Fibroblast of lung (primary cell): ENCODE measurements around the gene FGF3. TPM values are rescaled to one million over a fixed set of nuclear protein-coding genes. Genes with fewer than 3 reads are reported as not detected.

Source experiments
- DNase-seq, 2 donors: peaks; one replicate each; pipeline versions ENCODE4 v3.0.0 to v3.0.0-alpha.2; 2010; ENCODE audit warnings: low read depth in 2 of 2
- H2AFZ ChIP-seq: 2 replicates; pipeline ENCODE4 v1.5.1; 2012; ENCODE audit warnings: low read length, control low read depth, inconsistent platforms
- H3K27ac ChIP-seq: 2 replicates; pipeline ENCODE4 v1.5.1; 2011; ENCODE audit warnings: low read length, control low read depth; ENCODE audit not compliant: insufficient read depth
- H3K27me3 ChIP-seq: 2 replicates; pipeline ENCODE4 v1.5.1; 2011; ENCODE audit warnings: mild to moderate bottlenecking, low read length; ENCODE audit not compliant: control insufficient read depth, insufficient read depth
- H3K36me3 ChIP-seq: 2 replicates; pipeline ENCODE4 v1.5.1; 2011; ENCODE audit warnings: low read length; ENCODE audit not compliant: control insufficient read depth, insufficient read depth
- H3K4me1 ChIP-seq: 2 replicates; pipeline ENCODE4 v1.5.1; 2011; ENCODE audit warnings: low read length; ENCODE audit not compliant: control insufficient read depth, insufficient read depth; ENCODE audit errors: extremely low read depth
- H3K4me2 ChIP-seq: 2 replicates; pipeline ENCODE4 v1.5.1; 2011; ENCODE audit warnings: low read length, control low read depth; ENCODE audit not compliant: insufficient read depth; ENCODE audit errors: extremely low read depth
- H3K4me3 ChIP-seq, 4 experiments: fragments of 200-600 bp in 1 of 4; sonication (generic) in 1 of 4; replicated peaks in 1 of 4; 2 replicates each; pipeline ENCODE4 v1.5.1; 2011 to 2016; ENCODE audit warnings: low read length in 4 of 4, low read depth in 3 of 4, mild to moderate bottlenecking in 3 of 4, control low read depth in 2 of 4, inconsistent platforms in 1 of 4, mixed read lengths in 1 of 4; ENCODE audit not compliant: insufficient read depth in 1 of 4; ENCODE audit errors: control extremely low read depth in 1 of 4
- H3K79me2 ChIP-seq: 2 replicates; pipeline ENCODE4 v1.5.1; 2012; ENCODE audit warnings: mild to moderate bottlenecking, low read length, inconsistent platforms; ENCODE audit not compliant: control insufficient read depth, insufficient read depth
- H3K9ac ChIP-seq: 2 replicates; pipeline ENCODE4 v1.5.1; 2011; ENCODE audit warnings: mild to moderate bottlenecking, low read length, control low read depth; ENCODE audit not compliant: insufficient read depth
- H3K9me3 ChIP-seq: 2 replicates; pipeline ENCODE4 v1.5.1; 2012; ENCODE audit warnings: low read depth, low read length; ENCODE audit not compliant: control insufficient read depth, insufficient read depth
- H4K20me1 ChIP-seq: 2 replicates; pipeline ENCODE4 v1.5.1; 2011; ENCODE audit warnings: low read length; ENCODE audit not compliant: control insufficient read depth, insufficient read depth; ENCODE audit errors: extremely low read depth
- EZH2 ChIP-seq: IDR thresholded peaks from 2 replicates; pipeline ENCODE4 v1.5.1; 2012; ENCODE audit warnings: low read length, control low read depth, mild to moderate bottlenecking; ENCODE audit errors: missing control alignments
- polyA plus RNA-seq, 2 donors: library from polyadenylated mRNA; depleted of rRNA in 1 of 2; stranded (reverse) in 1 of 2; unstranded in 1 of 2; fragments of >200 nt; gene quantifications; 2 replicates each; pipeline ENCODE4 v1.2.1, GENCODE V29; 2011 to 2012; ENCODE audit warnings: missing spikeins in 1 of 2
- total RNA-seq: library from RNA; depleted of rRNA; stranded (reverse); fragments of >200 nt; gene quantifications from 2 replicates; pipeline ENCODE4 v1.2.1, GENCODE V29; 2014
- TF ChIP-seq, protein P1 (sequence below), 2 donors: IDR thresholded peaks in 1 of 2; conservative IDR thresholded peaks in 1 of 2; 1 replicate in 1 of 2; 2 replicates in 1 of 2; pipeline ENCODE4 v1.5.1; 2011 to 2012; ENCODE audit warnings: low read length in 2 of 2, control low read depth in 1 of 2, inconsistent platforms in 1 of 2, low read depth in 1 of 2, mild to moderate bottlenecking in 1 of 2

FGF3 gene
- total and polyA plus RNA-seq, 2 donors (not counting 1 experiment from before 2014, with no cell fraction given): not detected

- H4K20me1 ChIP-seq: no peaks in the 10 kb centered on the region
Measured at GRCh38 chr11:69818231-69818602, 999 bp downstream of the FGF3 start.

DNA sequence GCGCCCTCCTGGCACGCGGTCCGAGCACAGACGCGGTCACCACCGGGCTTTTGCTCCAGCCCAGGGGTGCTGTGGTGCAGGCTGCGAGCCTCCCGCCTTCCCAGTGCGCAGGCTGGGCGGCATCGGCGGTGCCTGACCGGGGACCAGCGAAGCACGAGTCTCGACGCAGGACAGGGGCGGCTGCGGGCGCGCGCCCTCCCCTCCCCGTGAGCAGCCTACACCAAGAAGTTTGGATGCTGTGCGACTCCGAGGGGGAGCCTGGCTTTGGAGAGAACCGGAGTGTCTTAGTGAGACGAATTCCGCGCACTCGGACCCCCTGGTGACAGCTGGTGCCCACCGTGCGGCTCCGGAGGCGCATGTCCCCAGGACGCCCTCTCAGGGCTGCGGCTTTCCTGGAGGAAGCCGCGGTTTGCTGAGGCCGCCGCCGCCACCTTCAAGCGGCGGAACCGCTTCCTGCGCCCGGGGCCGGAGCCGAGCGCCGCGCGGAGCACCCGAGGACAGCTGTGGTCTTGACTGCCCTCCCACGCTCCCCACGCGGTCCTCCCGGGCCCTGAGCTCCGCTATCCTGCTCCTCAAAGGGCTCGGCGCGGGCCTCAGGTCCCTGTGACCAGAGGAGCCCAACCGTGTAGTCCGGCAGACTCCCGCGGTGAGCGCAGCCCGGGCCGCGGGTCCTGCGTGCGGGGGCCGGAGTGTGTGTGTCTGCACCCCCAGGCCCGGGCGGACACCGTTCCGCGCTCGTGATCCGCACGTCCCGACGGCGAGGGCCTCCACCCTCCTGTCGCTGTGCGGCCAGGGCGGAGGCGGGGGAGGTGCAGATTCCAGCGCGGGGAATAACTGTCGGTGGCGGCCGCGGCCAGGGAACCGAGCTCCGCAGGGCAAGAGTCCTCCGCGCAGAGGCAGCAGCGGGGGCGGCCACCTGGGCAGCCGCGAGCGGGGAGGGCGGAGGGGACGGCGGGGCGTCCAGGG, 1.7 kb downstream of the FGF3 start:
- Histone ChIP-seq H3K27me3 (peaks cover 37% of the 10 kb centered on the region), H3K4me1 (no peaks in the 10 kb centered on the region), H2AFZ (no peak overlapping the region), H4K20me1 (no peaks in the 10 kb centered on the region), H3K9ac (no peak overlapping the region), H3K79me2 (no peaks in the 10 kb centered on the region), H3K4me2 (no peak overlapping the region), H3K36me3 (no peaks in the 10 kb centered on the region), H3K9me3 (no peaks in the 10 kb centered on the region), H3K27ac (no peak overlapping the region), H3K4me3 (no peak overlapping the region)
- peak; percentile 4 for TF ChIP-seq EZH2
- TF ChIP-seq, protein P1, sequence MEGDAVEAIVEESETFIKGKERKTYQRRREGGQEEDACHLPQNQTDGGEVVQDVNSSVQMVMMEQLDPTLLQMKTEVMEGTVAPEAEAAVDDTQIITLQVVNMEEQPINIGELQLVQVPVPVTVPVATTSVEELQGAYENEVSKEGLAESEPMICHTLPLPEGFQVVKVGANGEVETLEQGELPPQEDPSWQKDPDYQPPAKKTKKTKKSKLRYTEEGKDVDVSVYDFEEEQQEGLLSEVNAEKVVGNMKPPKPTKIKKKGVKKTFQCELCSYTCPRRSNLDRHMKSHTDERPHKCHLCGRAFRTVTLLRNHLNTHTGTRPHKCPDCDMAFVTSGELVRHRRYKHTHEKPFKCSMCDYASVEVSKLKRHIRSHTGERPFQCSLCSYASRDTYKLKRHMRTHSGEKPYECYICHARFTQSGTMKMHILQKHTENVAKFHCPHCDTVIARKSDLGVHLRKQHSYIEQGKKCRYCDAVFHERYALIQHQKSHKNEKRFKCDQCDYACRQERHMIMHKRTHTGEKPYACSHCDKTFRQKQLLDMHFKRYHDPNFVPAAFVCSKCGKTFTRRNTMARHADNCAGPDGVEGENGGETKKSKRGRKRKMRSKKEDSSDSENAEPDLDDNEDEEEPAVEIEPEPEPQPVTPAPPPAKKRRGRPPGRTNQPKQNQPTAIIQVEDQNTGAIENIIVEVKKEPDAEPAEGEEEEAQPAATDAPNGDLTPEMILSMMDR (conservative IDR thresholded peaks at IDR 0.05 in 1 of 2, IDR thresholded peaks at IDR 0.05 in 1 of 2; ENCODE audit: low read depth in 1 of 2, low read length in 2 of 2): no peak
- DNase-seq: no peak

More at GRCh38 chr11:69818231-69818602, 999 bp downstream of the FGF3 start:
- H3K9me3 ChIP-seq: no peaks in the 10 kb centered on the region
- no peaks in the 10 kb centered on the region for H3K36me3 ChIP-seq
- H2AFZ ChIP-seq: no peak overlapping the region
- TF ChIP-seq, protein P1 (conservative IDR thresholded peaks at IDR 0.05 in 1 of 2, IDR thresholded peaks at IDR 0.05 in 1 of 2; ENCODE audit: low read depth in 1 of 2, low read length in 2 of 2): no peak
- TF ChIP-seq EZH2: peak; percentile 68
- H3K27me3 ChIP-seq: peaks cover 43% of the 10 kb centered on the region
- no peak for DNase-seq
- H3K79me2 ChIP-seq: no peaks in the 10 kb centered on the region
- no peak overlapping the region for H3K4me2 ChIP-seq
- H3K9ac ChIP-seq: no peak overlapping the region
- H3K4me3 ChIP-seq: no peak overlapping the region
- H3K27ac ChIP-seq: no peak overlapping the region
- H3K4me1 ChIP-seq: no peaks in the 10 kb centered on the region

DNA sequence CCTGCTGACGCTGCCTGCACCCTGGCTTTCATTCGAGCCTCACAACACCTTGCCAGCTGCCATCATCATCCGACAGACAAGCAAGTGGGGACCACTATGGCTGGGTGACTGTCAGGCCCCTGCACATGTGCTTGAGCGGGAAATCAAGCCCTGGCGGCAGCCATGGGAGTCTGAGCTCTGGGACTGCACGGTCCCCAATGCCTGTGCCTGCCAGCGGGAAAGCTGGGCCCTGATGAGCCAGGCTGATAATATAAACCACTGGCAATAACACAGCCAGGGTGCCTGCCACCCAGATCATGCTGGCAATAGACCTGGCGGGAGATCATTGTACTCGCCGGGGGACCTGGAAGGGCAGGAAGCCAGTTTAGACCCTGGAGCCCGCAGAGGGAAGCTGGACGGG, 2.5 kb downstream of the FGF3 start:
- H3K36me3 ChIP-seq: no peaks in the 10 kb centered on the region
- no peaks in the 10 kb centered on the region for H3K79me2 ChIP-seq
- peaks cover 36% of the 10 kb centered on the region for H3K27me3 ChIP-seq
- no peak overlapping the region for H2AFZ ChIP-seq
- DNase-seq: no peak
- no peak overlapping the region for H3K4me3 ChIP-seq
- TF ChIP-seq, protein P1 (conservative IDR thresholded peaks at IDR 0.05 in 1 of 2, IDR thresholded peaks at IDR 0.05 in 1 of 2; ENCODE audit: low read depth in 1 of 2, low read length in 2 of 2): no peak
- peak; percentile 61 for TF ChIP-seq EZH2
- no peaks in the 10 kb centered on the region for H4K20me1 ChIP-seq
- H3K9me3 ChIP-seq: no peaks in the 10 kb centered on the region
- no peaks in the 10 kb centered on the region for H3K4me1 ChIP-seq
- no peak overlapping the region for H3K9ac ChIP-seq
- H3K27ac ChIP-seq: no peak overlapping the region
- H3K4me2 ChIP-seq: no peak overlapping the region
